GM12878 (cell line): ENCODE data around the gene ETV4.

Experiments used
- BHLHE40 ChIP-seq, 2 experiments: fragments of 450-650 bp in 1 of 2; IDR thresholded peaks; 2 replicates each; pipeline ENCODE4 v1.6.1; 2011 to 2017; ENCODE audit warnings: low read depth in 2 of 2, borderline replicate concordance in 1 of 2, improper control_type of control experiment in 1 of 2, low read length in 1 of 2, mild to moderate bottlenecking in 1 of 2
- POLR2A ChIP-seq: IDR thresholded peaks from 2 replicates; pipeline ENCODE4 v1.6.1; 2011; ENCODE audit warnings: low read depth, mild to moderate bottlenecking, low read length
- RELA ChIP-seq: fragments of 450-650 bp; IDR thresholded peaks from 2 replicates; pipeline ENCODE4 v1.8.0; 2014; ENCODE audit warnings: borderline replicate concordance; ENCODE audit not compliant: partially characterized antibody
- SP1 ChIP-seq: IDR thresholded peaks from one replicate; pipeline ENCODE4 v1.6.1; 2011; ENCODE audit warnings: low read depth, low read length
- TF ChIP-seq, protein P1 (sequence below), 3 experiments: IDR thresholded peaks in 2 of 3; conservative IDR thresholded peaks in 1 of 3; 2 replicates each; pipeline ENCODE4 v1.5.1; 2011; ENCODE audit warnings: low read depth in 3 of 3, low read length in 3 of 3, mild to moderate bottlenecking in 3 of 3, control low read depth in 2 of 3, moderate library complexity in 2 of 3, inconsistent platforms in 1 of 3, mixed read lengths in 1 of 3; ENCODE audit not compliant: control insufficient read depth in 2 of 3, insufficient read depth in 1 of 3; ENCODE audit errors: extremely low read depth in 1 of 3

DNA sequence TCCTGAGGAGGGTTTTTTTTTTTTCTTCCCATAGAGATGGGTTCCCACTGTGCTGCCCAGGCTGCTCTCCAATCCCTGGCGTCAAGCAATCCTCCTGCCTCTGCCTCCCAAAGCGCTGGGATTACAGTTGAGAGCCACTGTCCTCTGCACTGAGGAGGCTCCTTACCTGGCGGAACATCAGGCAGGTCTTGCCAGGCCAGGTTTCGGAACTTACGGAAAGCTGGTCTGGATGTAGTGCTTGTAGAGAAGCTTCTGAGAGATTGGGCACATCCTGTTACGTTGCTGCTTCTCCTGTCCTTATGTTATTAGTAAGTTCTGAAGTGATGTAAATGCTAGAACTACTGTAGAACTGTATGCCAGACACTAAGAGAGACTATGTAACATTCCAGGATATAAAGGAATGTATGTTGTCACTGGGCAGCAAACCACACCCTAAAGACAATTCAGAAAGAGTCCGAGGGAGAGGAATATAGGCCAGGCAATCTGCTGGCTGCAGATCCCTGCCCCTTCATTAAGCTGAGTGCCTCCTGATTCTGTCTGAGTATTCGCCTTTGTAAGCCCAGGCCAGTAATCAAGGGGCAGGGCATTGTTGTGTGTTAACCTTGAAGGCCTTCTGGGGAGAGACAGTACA lies 21.1 kb downstream of the ETV4 start:
- no peak for TF ChIP-seq SP1
- no peak for TF ChIP-seq BHLHE40 (IDR thresholded peaks at IDR 0.05; ENCODE audit: borderline replicate concordance in 1 of 2, low read depth in 2 of 2, low read length in 1 of 2)
- TF ChIP-seq POLR2A = no peak
- TF ChIP-seq, protein P1, sequence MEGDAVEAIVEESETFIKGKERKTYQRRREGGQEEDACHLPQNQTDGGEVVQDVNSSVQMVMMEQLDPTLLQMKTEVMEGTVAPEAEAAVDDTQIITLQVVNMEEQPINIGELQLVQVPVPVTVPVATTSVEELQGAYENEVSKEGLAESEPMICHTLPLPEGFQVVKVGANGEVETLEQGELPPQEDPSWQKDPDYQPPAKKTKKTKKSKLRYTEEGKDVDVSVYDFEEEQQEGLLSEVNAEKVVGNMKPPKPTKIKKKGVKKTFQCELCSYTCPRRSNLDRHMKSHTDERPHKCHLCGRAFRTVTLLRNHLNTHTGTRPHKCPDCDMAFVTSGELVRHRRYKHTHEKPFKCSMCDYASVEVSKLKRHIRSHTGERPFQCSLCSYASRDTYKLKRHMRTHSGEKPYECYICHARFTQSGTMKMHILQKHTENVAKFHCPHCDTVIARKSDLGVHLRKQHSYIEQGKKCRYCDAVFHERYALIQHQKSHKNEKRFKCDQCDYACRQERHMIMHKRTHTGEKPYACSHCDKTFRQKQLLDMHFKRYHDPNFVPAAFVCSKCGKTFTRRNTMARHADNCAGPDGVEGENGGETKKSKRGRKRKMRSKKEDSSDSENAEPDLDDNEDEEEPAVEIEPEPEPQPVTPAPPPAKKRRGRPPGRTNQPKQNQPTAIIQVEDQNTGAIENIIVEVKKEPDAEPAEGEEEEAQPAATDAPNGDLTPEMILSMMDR (IDR thresholded peaks at IDR 0.05 in 2 of 3, conservative IDR thresholded peaks at IDR 0.05 in 1 of 3; ENCODE audit: control insufficient read depth in 2 of 3, extremely low read depth in 1 of 3, insufficient read depth in 1 of 3, low read depth in 3 of 3, low read length in 3 of 3) = no peak
- no peak for TF ChIP-seq RELA
